ENCODE results near the gene MEF2D.

- no peak for TF ChIP-seq KLF9 (tag by site-specific recombination; IDR thresholded peaks at IDR 0.05; ENCODE audit: low read depth)
- TF ChIP-seq CTCF (tag by site-specific recombination; IDR thresholded peaks at IDR 0.05): no peak
- no peak for TF ChIP-seq ZNF266 (tag by site-specific recombination; IDR thresholded peaks at IDR 0.05; ENCODE audit: low read depth)
- TF ChIP-seq ZNF121 (tag by site-specific recombination; IDR thresholded peaks at IDR 0.05): no peak
- no peak for TF ChIP-seq ZNF274 (IDR thresholded peaks at IDR 0.05; ENCODE audit: low read length)
- no peak for TF ChIP-seq ZNF274 (tag by site-specific recombination; IDR thresholded peaks at IDR 0.05; ENCODE audit: borderline replicate concordance)
- no peak for TF ChIP-seq ZNF214 (tag by site-specific recombination; IDR thresholded peaks at IDR 0.05; ENCODE audit: borderline replicate concordance)
- TF ChIP-seq GLI4 (tag by site-specific recombination; IDR thresholded peaks at IDR 0.05): no peak
- TF ChIP-seq ZNF350 (tag by site-specific recombination; IDR thresholded peaks at IDR 0.05): no peak
- TF ChIP-seq, protein P1, sequence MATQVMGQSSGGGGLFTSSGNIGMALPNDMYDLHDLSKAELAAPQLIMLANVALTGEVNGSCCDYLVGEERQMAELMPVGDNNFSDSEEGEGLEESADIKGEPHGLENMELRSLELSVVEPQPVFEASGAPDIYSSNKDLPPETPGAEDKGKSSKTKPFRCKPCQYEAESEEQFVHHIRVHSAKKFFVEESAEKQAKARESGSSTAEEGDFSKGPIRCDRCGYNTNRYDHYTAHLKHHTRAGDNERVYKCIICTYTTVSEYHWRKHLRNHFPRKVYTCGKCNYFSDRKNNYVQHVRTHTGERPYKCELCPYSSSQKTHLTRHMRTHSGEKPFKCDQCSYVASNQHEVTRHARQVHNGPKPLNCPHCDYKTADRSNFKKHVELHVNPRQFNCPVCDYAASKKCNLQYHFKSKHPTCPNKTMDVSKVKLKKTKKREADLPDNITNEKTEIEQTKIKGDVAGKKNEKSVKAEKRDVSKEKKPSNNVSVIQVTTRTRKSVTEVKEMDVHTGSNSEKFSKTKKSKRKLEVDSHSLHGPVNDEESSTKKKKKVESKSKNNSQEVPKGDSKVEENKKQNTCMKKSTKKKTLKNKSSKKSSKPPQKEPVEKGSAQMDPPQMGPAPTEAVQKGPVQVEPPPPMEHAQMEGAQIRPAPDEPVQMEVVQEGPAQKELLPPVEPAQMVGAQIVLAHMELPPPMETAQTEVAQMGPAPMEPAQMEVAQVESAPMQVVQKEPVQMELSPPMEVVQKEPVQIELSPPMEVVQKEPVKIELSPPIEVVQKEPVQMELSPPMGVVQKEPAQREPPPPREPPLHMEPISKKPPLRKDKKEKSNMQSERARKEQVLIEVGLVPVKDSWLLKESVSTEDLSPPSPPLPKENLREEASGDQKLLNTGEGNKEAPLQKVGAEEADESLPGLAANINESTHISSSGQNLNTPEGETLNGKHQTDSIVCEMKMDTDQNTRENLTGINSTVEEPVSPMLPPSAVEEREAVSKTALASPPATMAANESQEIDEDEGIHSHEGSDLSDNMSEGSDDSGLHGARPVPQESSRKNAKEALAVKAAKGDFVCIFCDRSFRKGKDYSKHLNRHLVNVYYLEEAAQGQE (tag by site-specific recombination; IDR thresholded peaks at IDR 0.05): no peak
- TF ChIP-seq ZNF140 (tag by site-specific recombination; IDR thresholded peaks at IDR 0.05): no peak
- no peak for TF ChIP-seq ZNF132 (tag by site-specific recombination; IDR thresholded peaks at IDR 0.05; ENCODE audit: borderline replicate concordance)
These were observed 30.1 kb downstream of the MEF2D start for GRCh38 chr1:156470473-156470872.
